ENCODE results near the gene YIPF7. TPM values are rescaled to one million over a fixed set of nuclear protein-coding genes. Genes with fewer than 3 reads are reported as not detected.

The YIPF7 gene
- total and polyA plus RNA-seq, 8 donors: not detected

GRCh38 chr4:44623676-44624075 lies 27.7 kb downstream of the YIPF7 start:
- 8 to 39% (median 35%) methylated on average over 1 of the region's 1 CpG for WGBS, 5 donors
- Histone ChIP-seq H3K9me3 (no peaks in the 10 kb centered on the region), H3K36me3 (no peaks in the 10 kb centered on the region), H3K27me3 (no peaks in the 10 kb centered on the region), H3K4me1 (no peaks in the 10 kb centered on the region), H3K4me3 (no peak overlapping the region), H3K27ac (no peak overlapping the region)
- no peak for TF ChIP-seq POLR2AphosphoS5 (IDR thresholded peaks at IDR 0.05)
- no peak for TF ChIP-seq EP300 (IDR thresholded peaks at IDR 0.05)
- TF ChIP-seq POLR2A (IDR thresholded peaks at IDR 0.05): no peak
- TF ChIP-seq CTCF (IDR thresholded peaks at IDR 0.05): no peak
- intact Hi-C loops (cut with DNase I; ENCODE audit: low total_unique reads): no loop called here
- peak in 1 of 2 donors; percentile 28 for DNase-seq

GRCh38 chr4:44616621-44617020 lies 34.8 kb downstream of the YIPF7 start:
- no peak for TF ChIP-seq POLR2AphosphoS5 (IDR thresholded peaks at IDR 0.05)
- TF ChIP-seq EP300 (IDR thresholded peaks at IDR 0.05): no peak
- TF ChIP-seq CTCF (IDR thresholded peaks at IDR 0.05): no peak
- TF ChIP-seq POLR2A (IDR thresholded peaks at IDR 0.05): no peak
- DNase-seq: no peak
- no peaks in the 10 kb centered on the region for H3K36me3 ChIP-seq
- H3K27ac ChIP-seq: no peak overlapping the region
- no peaks in the 10 kb centered on the region for H3K9me3 ChIP-seq
- WGBS, 5 donors: 83 to 96% (median 91%) methylated on average over 1 of the region's 1 CpG
- intact Hi-C loops (cut with DNase I; ENCODE audit: low total_unique reads): no loop called here
- H3K4me3 ChIP-seq: no peak overlapping the region
- H3K4me1 ChIP-seq: no peaks in the 10 kb centered on the region
- H3K27me3 ChIP-seq: no peaks in the 10 kb centered on the region

GRCh38 chr4:44583393-44583792 lies 68.0 kb downstream of the YIPF7 start:
- H3K27me3 ChIP-seq: no peaks in the 10 kb centered on the region
- intact Hi-C loops (cut with DNase I; ENCODE audit: low total_unique reads): no loop called here
- no peak overlapping the region for H3K4me3 ChIP-seq
- TF ChIP-seq POLR2AphosphoS5 (IDR thresholded peaks at IDR 0.05) (no peak), CTCF (IDR thresholded peaks at IDR 0.05) (no peak), POLR2A (IDR thresholded peaks at IDR 0.05) (no peak), EP300 (IDR thresholded peaks at IDR 0.05) (no peak)
- 79 to 95% (median 82%) methylated on average over 3 of the region's 3 CpGs for WGBS, 5 donors
- H3K9me3 ChIP-seq: peaks cover 0 to 8% (median 0%) of the 10 kb centered on the region in 4 donors
- no peak overlapping the region for H3K27ac ChIP-seq
- no peaks in the 10 kb centered on the region for H3K4me1 ChIP-seq
- no peak for DNase-seq
- H3K36me3 ChIP-seq: no peaks in the 10 kb centered on the region

- TF ChIP-seq POLR2A (IDR thresholded peaks at IDR 0.05): no peak
- TF ChIP-seq POLR2AphosphoS5 (IDR thresholded peaks at IDR 0.05): no peak
- TF ChIP-seq CTCF (IDR thresholded peaks at IDR 0.05): no peak
- no peak for TF ChIP-seq EP300 (IDR thresholded peaks at IDR 0.05)
- H3K4me1 ChIP-seq: no peaks in the 10 kb centered on the region
- H3K27me3 ChIP-seq: no peaks in the 10 kb centered on the region
- DNase-seq: no peak
- no peak overlapping the region for H3K27ac ChIP-seq
- intact Hi-C loops (cut with DNase I; ENCODE audit: low total_unique reads): no loop called here
- H3K9me3 ChIP-seq: peaks cover 0 to 8% (median 0%) of the 10 kb centered on the region in 4 donors
- H3K36me3 ChIP-seq: no peaks in the 10 kb centered on the region
- no peak overlapping the region for H3K4me3 ChIP-seq
Measured at GRCh38 chr4:44580231-44580630, 71.2 kb downstream of the YIPF7 start.
